Activated CD8-positive, alpha-beta memory T cell treated with anti-CD3 and anti-CD28 coated beads, Interleukin-2, amount 50 U/mL, for 1 hour (primary cell): ENCODE data around the gene SH2B2.
"Not testable (repeated sequence)": the region's sequence is repeated elsewhere in the genome, so short reads cannot be mapped to it uniquely, and the experiment has no call there.

Source experiments
- DNase-seq: peaks from one replicate; pipeline ENCODE4 v3.0.0-alpha.2; 2020; ENCODE audit errors: extremely low read depth

The SH2B2 gene

DNA sequence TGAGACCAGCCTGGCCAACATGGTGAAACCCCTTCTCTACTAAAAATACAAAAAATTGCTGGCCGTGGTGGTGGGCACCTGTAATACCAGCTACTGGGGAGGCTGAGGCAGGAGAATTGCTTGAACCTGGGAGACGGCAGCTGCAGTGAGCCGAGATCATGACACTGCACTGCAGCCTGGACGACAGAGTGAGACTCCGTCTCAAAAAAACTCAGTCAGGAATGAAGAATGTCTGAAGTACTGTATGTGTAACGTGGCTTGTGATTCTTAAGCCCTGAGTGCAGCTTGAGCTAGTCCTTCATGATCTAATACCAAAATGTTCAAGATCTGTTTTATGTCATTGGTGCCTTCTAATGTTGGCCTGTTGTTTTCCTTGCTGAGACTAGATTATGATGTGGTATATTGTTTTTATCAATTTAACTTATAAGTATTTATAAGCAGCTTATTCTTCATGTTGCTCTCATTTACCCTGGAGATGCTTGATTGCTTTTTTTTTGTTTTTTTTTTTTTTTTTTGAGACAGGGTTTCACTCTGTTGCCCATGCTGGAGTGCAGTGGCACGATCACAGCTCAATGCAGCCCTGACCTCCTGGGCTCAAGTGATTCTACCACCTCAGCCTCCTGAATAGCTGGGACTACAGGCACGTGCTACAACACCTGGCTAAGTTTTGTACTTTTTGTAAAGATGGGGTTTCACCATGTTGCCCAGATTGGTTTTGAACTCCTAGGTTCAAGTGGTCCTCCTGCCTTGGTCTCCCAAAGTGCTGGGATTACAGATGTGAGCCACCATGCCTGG is 44.2 kb downstream of the SH2B2 start:
- DNase-seq, result not testable (repeated sequence)

DNA sequence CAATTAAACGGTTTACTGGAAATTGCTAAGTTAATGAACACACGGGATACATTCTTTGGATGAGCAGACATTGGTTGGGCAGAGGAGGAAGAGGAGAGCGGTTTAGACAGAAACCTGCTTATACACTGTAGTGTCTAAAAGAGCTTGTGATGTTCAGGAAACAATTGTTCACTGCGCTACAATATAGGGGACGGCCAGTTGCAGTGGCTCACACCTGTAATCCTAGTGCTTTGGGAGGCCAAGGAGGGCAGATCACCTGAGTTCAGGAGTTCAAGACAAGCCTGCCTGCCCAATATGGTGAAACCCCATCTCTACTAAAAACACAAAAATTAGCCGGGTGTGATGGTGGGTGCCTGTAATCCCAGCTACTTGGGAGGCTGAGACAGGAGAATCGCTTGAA is 48.9 kb downstream of the SH2B2 start:
- DNase-seq, result not testable (repeated sequence)

DNA sequence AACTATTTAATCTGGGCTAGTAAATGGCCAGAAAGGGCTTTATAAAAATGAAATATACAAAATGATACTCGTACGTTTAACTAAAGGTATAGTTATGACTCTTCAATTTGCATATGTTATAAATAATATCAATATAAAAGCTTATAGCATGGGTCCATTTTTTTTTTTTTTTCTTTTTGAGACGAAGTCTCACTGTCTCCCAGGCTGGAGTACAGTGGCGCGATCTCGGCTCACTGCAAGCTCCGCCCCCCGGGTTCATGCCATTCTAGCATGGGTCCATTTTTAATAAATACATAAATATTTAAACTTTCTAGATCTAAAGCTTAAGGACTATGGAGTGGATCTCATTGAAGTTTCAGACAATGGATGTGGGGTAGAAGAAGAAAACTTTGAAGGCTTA is 50.3 kb downstream of the SH2B2 start:
- not testable (repeated sequence) for DNase-seq

DNA sequence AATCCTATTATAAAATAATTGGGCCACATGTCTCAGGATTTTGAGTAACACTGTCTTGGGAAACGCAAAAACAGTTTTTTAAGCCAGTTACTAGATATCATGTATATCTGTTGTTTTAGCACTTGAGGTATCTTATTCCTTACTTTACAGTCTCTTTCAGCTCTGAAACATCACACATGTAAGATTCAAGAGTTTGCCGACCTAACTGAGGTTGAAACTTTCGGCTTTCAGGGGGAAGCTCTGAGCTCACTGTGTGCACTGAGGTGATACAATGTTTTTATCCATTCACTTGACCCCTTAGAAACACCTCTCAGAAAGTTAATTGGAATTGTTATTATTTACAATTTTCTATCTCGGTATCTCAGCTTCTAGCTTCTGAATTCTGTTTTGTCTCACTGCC is 50.8 kb downstream of the SH2B2 start:
- not testable (repeated sequence) for DNase-seq

DNA sequence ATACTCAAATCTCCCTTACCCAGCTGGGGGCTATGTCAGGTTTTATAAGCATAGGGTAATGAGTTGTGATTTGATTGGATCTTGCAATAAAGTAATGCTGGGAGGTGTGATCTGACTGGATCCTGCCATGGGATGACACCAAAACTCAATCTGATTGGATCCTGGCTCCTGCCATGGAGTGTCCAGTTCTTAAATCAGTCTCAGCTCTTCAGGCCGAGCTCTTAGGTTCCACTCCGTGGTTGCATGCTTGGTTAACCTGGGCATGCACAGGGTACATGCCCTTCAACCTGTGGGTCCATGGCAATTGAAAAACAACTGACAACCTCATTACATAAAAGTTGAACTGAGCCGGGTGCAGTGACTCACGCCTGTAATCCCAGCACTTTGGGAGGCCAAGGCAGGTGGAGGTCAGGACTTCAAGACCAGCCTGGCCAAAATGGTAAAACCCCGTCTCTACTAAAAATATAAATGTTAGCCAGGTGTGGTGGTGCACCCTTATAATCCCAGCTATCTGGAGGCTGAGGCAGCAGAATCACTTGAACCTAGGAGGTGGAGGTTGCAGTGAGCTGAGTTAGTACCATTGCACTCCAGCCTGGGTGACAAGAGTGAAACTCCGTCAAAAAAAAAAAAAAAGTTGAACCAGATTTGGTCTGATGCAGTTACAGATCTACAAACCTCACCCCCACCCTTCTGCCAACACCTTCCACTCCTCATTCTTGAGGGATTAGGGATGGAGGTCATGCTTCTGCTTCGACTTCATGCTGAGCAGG is 54.1 kb downstream of the SH2B2 start:
- not testable (repeated sequence) for DNase-seq

DNA sequence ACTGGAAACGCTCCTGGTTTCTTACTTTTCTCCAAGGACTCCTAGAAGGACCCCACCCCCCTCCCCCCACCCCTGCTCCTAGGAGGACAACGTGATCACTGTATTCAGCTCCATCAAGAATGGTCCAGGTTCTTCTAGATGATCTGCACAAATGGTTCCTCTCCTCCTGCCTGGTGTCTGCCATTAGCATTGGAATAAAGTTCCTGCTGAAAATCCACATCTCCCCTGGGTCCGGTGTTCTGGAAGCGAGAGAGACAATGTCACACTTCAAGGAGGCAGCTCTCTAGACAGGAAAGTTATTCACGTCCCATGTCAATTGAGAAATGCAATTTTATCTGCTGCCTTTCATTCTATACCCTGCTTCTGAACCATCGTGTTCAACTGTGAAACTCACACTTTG is 60.3 kb downstream of the SH2B2 start:
- not testable (repeated sequence) for DNase-seq

DNA sequence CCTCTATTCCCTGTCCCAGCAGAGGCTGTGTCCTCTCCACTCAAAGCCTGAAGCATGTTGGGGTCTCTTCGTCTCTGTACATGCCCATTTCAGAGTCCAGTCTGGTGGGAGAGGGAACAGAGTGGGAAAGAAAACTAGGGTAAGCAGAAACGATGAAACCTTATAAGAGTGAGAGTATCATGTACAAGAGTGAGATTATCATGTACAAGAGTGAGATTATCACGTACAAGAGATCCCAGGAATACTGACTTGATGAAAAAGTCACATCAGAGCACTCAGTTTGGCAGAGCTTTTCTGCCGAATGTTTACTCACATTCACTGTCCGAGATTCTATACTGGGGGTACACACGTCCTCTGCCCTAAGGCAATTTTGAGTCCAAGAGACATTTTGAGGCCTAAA is 69.7 kb downstream of the SH2B2 start, which contains the start of gene SPDYE6:
Gene SPDYE6 (minus strand): TSS at position 101 of the 400 bp plus-strand sequence. CDS start 421 bp downstream, outside the sequence.
- not testable (repeated sequence) for DNase-seq

DNA sequence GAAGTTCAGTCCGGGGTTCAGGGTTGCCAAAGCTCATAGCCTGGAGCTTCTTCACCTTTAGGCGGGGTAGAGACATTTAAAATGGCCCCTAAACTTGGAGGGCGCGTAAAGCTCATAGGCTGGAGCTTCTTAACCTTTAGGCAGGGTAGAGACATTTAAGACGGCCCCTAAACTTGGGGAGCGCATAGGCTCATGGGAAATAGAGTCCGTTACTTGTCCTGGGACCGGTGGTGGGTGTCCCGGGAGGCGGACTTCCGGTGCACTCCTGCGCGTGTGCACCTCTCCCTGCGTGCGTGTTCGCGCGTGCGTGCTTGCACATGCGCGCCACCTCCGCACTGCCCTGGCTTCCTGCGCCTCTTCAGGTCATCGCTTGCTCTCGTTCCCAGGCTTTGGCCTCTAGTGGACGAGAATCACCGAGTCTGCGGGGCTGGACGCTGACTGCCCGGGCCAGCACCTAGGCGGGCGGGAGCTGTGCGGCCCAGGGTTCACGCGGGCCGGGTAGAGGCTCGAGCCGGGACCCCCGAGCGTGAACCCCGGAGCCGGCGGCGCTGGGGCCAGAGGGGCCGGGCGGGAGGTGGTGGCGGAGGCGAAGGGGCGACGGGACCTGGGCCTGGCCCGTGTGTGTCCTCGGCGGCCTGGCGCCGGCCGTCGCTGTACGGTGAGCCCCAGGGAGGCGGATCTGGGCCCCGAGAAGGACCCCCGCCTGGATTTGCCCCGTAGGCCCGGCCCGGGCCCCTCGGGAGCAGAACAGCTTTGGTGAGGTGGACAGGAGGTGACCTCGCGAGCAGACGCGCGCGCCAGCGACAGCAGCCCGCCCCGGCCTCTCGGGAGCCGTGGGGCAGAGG is 77.1 kb downstream of the SH2B2 start:
- peak; percentile 81 for DNase-seq

DNA sequence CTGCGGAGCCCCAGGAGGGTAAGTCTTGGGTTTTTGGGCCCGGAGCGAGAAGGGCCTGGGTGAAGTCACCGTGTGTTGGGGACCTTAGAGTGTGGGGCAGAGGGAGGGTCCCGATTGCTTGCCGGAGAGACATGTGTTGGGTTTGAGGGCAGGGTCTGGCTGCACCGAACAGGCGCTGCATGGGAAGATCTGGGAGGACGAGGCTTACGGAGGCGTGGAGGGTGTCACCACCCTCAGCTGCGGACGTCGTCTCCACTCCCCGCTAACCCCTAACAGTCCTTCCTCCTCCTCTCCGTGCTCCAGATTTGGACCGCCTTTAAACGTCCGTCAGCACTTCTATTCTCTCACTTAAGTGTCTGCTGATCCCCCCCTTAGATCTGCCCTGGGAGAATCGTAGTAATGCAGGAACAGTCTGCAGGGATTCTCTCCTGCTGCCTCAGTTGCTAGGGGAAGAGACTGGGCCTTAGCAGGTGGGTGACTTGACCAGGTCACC is 77.8 kb downstream of the SH2B2 start:
- not testable (repeated sequence) for DNase-seq

DNA sequence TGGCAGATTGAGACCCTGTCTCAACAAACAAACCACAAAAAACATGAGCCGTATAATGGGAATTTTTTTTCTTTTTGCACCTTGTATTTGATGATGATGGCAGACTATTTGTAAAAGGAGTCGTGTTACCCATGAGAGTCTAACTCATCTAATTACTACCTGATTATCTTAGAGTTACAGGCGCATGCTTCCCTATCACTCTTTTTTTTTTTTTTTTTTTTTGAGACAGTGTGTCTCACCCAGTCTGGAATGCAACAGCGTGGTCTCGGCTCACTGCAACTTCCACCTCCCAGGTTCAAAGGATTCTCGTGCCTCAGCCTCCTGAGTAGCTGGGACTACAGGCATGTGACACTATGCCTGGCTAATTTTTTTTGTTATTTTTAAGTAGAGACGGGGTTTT is 78.7 kb downstream of the SH2B2 start:
- DNase-seq, result not testable (repeated sequence)

DNA sequence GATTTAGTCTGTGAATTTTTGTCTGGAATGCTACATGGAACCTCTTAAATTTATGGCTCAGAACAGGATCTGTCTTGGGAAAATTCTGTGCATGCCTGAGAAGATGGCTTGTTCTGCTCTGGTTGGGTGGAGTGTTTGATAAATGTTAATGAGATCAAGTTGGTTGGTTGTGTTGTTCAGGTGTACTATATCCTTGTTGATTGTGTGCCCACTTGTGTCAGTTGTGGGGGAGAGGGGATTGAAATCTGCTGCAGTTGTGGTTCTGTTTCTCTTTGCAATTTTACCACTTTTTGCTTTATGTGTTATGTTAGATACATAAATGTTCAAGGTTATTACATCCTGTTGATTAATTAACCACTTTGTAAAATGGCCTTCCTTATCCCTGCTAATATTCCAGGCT is 83.4 kb downstream of the SH2B2 start:
- DNase-seq, result not testable (repeated sequence)
